22Rv1 (cell line): ENCODE measurements around the gene AMBRA1.

Experiments
- CTCF ChIP-seq: fragments of 450-650 bp; IDR thresholded peaks from 2 replicates; pipeline ENCODE4 v1.5.1; 2017; ENCODE audit warnings: mild to moderate bottlenecking
- ZFX ChIP-seq: fragments of 450-650 bp; IDR thresholded peaks from 2 replicates; pipeline ENCODE4 v1.6.1; 2017; ENCODE audit warnings: antibody characterized with exemption, borderline replicate concordance

- TF ChIP-seq CTCF (no peak), ZFX (no peak)
These were observed 50.3 kb downstream of the AMBRA1 start for GRCh38 chr11:46543564-46543963.
